HCT116 (cell line): ENCODE measurements around the gene APCDD1L. TPM values are rescaled to one million over a fixed set of nuclear protein-coding genes. Genes with fewer than 3 reads are reported as not detected.
A peak's percentile ranks its signal among the peaks of the same experiment; 100 is the strongest.

Source experiments
- ATAC-seq: fragments of 200-7000 bp; cut with Tn5 transposase; 2 replicates; pipeline ENCODE4 v1.9.1; 2020; ENCODE audit warnings: mild to moderate bottlenecking, moderate library complexity
- BruUV-seq: library from RNA; stranded (reverse); fragments of 400-500 nt; replicated peaks from 2 replicates; lab custom pipeline; 2021; lab: Mats Ljungman, UMichigan
- CTCF ChIA-PET: fragments of 300-600 bp; sonication (Branson Sonifier 250); formaldehyde crosslinking; loops from one replicate; lab custom pipeline; 2021; ENCODE audit warnings: antibody characterized with exemption; lab: Charles Lee
- POLR2A ChIA-PET: fragments of 300-600, 350-600 bp; sonication (Branson Sonifier 250); formaldehyde crosslinking; loops from one replicate; lab custom pipeline; 2021; ENCODE audit warnings: antibody characterized with exemption; lab: Charles Lee
- RAD21 ChIA-PET, 2 experiments: fragments of 300-600 bp; sonication (Branson Sonifier 250); formaldehyde crosslinking; loops; one replicate each; lab custom pipeline; 2023; ENCODE audit warnings: low total read pairs in 2 of 2; ENCODE audit not compliant: uncharacterized antibody in 2 of 2, unreplicated experiment in 2 of 2, low non-redundant PET in 1 of 2; lab: Charles Lee
- DNase-seq: peaks from one replicate; pipeline ENCODE4 v3.0.0-alpha.2; 2010; ENCODE audit warnings: low read depth, low spot score
- H2AFZ ChIP-seq: fragments of 200-600 bp; shearing (Covaris generic), sonication (generic); 2 replicates; pipeline ENCODE4 v1.6.1; 2017; ENCODE audit warnings: low read depth, mixed run types, mixed read lengths, antibody characterized with exemption, low read length; ENCODE audit not compliant: poor library complexity, severe bottlenecking
- H3K27ac ChIP-seq: 2 replicates; pipeline ENCODE4 v1.5.1; 2012; ENCODE audit warnings: low read depth, low read length
- H3K27me3 ChIP-seq: fragments of 200-600 bp; sonication (generic); 2 replicates; pipeline ENCODE4 v1.6.1; 2016; ENCODE audit warnings: mixed run types, low read length, mixed read lengths; ENCODE audit not compliant: insufficient read depth
- H3K36me3 ChIP-seq, 2 experiments: fragments of 200-500 bp in 1 of 2; fragments of 200-600 bp in 1 of 2; sonication (Bioruptor generic) in 1 of 2; sonication (generic) in 1 of 2; 2 replicates each; pipeline versions ENCODE4 v1.5.1 to v1.6.1; 2014 to 2016; ENCODE audit warnings: low read length in 2 of 2, inconsistent platforms in 1 of 2, mixed read lengths in 1 of 2, mixed run types in 1 of 2; ENCODE audit not compliant: insufficient read depth in 2 of 2, control insufficient read depth in 1 of 2
- H3K4me1 ChIP-seq, 2 experiments: fragments of 200-600 bp in 1 of 2; sonication (generic) in 1 of 2; 2 replicates each; pipeline versions ENCODE4 v1.5.1 to v1.6.1; 2012 to 2017; ENCODE audit warnings: low read length in 2 of 2, inconsistent platforms in 1 of 2, mild to moderate bottlenecking in 1 of 2, mixed read lengths in 1 of 2, mixed run types in 1 of 2, moderate library complexity in 1 of 2; ENCODE audit not compliant: insufficient read depth in 2 of 2, control insufficient read depth in 1 of 2
- H3K4me2 ChIP-seq: fragments of 200-600 bp; sonication (generic); 2 replicates; pipeline ENCODE4 v1.6.1; 2017; ENCODE audit warnings: mixed run types, low read length, mixed read lengths
- H3K4me3 ChIP-seq, 2 experiments: fragments of 200-600 bp in 1 of 2; sonication (generic) in 1 of 2; replicated peaks in 1 of 2; 2 replicates each; pipeline ENCODE4 v1.5.1; 2011 to 2016; ENCODE audit warnings: low read length in 2 of 2, control low read depth in 1 of 2, low read depth in 1 of 2, mild to moderate bottlenecking in 1 of 2, mixed read lengths in 1 of 2, mixed run types in 1 of 2
- H3K79me2 ChIP-seq: fragments of 200-600 bp; sonication (generic); 2 replicates; pipeline ENCODE4 v1.6.1; 2017; ENCODE audit warnings: mild to moderate bottlenecking, mixed run types, low read length, moderate library complexity, mixed read lengths; ENCODE audit not compliant: insufficient read depth
- H3K9ac ChIP-seq: fragments of 200-600 bp; sonication (generic); 2 replicates; pipeline ENCODE4 v1.6.1; 2016; ENCODE audit warnings: low read length, mixed read lengths
- H3K9me2 ChIP-seq: fragments of 200-600 bp; sonication (generic), shearing (Covaris generic); 2 replicates; pipeline ENCODE4 v1.6.1; 2017; ENCODE audit warnings: mixed run types, mild to moderate bottlenecking, moderate library complexity; ENCODE audit not compliant: insufficient read depth
- H3K9me3 ChIP-seq, 2 experiments: fragments of 200-500 bp in 1 of 2; fragments of 200-600 bp in 1 of 2; sonication (Bioruptor generic) in 1 of 2; sonication (generic) in 1 of 2; 2 replicates each; pipeline ENCODE4 v1.6.1; 2014 to 2017; ENCODE audit warnings: low read length in 2 of 2, mixed read lengths in 2 of 2, inconsistent platforms in 1 of 2, low read depth in 1 of 2, mild to moderate bottlenecking in 1 of 2, mixed run types in 1 of 2, moderate library complexity in 1 of 2; ENCODE audit not compliant: control insufficient read depth in 1 of 2, insufficient read depth in 1 of 2
- H4K20me1 ChIP-seq: fragments of 200-600 bp; sonication (generic), shearing (Covaris generic); 2 replicates; pipeline ENCODE4 v1.6.1; 2017; ENCODE audit warnings: mixed run types, mild to moderate bottlenecking, moderate library complexity; ENCODE audit not compliant: insufficient read depth
- CEBPB ChIP-seq: IDR thresholded peaks from 2 replicates; pipeline ENCODE4 v1.6.1; 2012; ENCODE audit warnings: low read depth
- EGR1 ChIP-seq: IDR thresholded peaks from 2 replicates; pipeline ENCODE4 v1.6.1; 2012; ENCODE audit warnings: low read depth
- ELF1 ChIP-seq: IDR thresholded peaks from 2 replicates; pipeline ENCODE4 v1.6.1; 2012; ENCODE audit warnings: low read depth, borderline replicate concordance
- EZH2phosphoT487 ChIP-seq: fragments of 200-600 bp; IDR thresholded peaks from 2 replicates; pipeline ENCODE4 v1.6.1; 2018; ENCODE audit warnings: antibody characterized with exemption, borderline replicate concordance
- JUND ChIP-seq: IDR thresholded peaks from 2 replicates; pipeline ENCODE4 v1.6.1; 2012
- POLR2A ChIP-seq: IDR thresholded peaks from 2 replicates; pipeline ENCODE4 v1.7.0; 2011; ENCODE audit warnings: borderline replicate concordance; ENCODE audit not compliant: insufficient read depth, insufficient read length; ENCODE audit errors: extremely low read depth
- RAD21 ChIP-seq: IDR thresholded peaks from 2 replicates; pipeline ENCODE4 v1.6.1; 2012; ENCODE audit warnings: low read depth, mild to moderate bottlenecking
- SIN3A ChIP-seq: IDR thresholded peaks from 2 replicates; pipeline ENCODE4 v1.6.1; 2012; ENCODE audit warnings: low read depth
- SP1 ChIP-seq: IDR thresholded peaks from 2 replicates; pipeline ENCODE4 v1.6.1; 2012; ENCODE audit warnings: low read depth
- TCF7L2 ChIP-seq: IDR thresholded peaks from 2 replicates; pipeline ENCODE4 v1.7.0; 2011; ENCODE audit warnings: borderline replicate concordance, inconsistent platforms; ENCODE audit not compliant: insufficient read depth, insufficient read length; ENCODE audit errors: extremely low read depth
- intact Hi-C: fragments of 100-400 bp; cut with micrococcal nuclease; formaldehyde crosslinking; loops from 2 replicates; pipeline ENCODE4 v1.10.0; 2022
- total RNA-seq: library from RNA; stranded (reverse); gene quantifications from one replicate; pipeline ENCODE4 v1.2.1, GENCODE V29; 2021; ENCODE audit not compliant: unreplicated experiment
- TF ChIP-seq, protein P1 (sequence below): IDR thresholded peaks from 2 replicates; pipeline ENCODE4 v1.6.1; 2012
- TF ChIP-seq, protein P2 (sequence below), 3 experiments: fragments of 200-600 bp in 1 of 3; sonication (generic) in 1 of 3; IDR thresholded peaks in 2 of 3; conservative IDR thresholded peaks in 1 of 3; 2 replicates each; pipeline ENCODE4 v1.5.1; 2012 to 2017; ENCODE audit warnings: low read depth in 2 of 3, low read length in 2 of 3, antibody characterized with exemption in 1 of 3, borderline replicate concordance in 1 of 3, control low read depth in 1 of 3, mild to moderate bottlenecking in 1 of 3, mixed read lengths in 1 of 3, mixed run types in 1 of 3, moderate library complexity in 1 of 3; ENCODE audit not compliant: insufficient read depth in 1 of 3

Gene APCDD1L
- total RNA-seq, 1 experiment from 2014 or later: not detected

DNA sequence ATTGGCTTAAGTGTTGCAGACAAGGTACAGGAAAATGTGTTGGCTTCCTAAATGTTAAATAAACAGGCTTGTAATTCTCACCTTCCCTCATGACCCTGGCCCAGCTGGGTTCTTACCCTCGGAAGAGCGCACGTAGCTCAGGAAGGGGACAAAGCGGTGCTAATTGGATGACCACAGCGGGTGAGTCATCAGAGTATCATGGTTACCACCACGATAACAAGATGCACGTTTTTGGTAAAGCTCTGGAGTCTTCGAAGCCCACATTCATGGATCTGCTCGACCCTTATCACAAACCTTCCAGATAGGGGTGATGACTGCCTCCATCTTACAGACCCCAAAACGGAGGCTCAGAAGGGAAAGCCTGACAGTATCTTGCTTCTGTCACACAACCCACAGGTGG lies 32.8 kb downstream of the APCDD1L start:
- ATAC-seq (no peak), DNase-seq (no peak)
- Histone ChIP-seq H3K27ac (no peak overlapping the region), H4K20me1 (no peaks in the 10 kb centered on the region), H3K9me2 (no peaks in the 10 kb centered on the region), H2AFZ (no peak overlapping the region), H3K79me2 (no peaks in the 10 kb centered on the region), H3K27me3 (no peaks in the 10 kb centered on the region), H3K4me3 (no peak overlapping the region), H3K36me3 (no peaks in the 10 kb centered on the region), H3K9me3 (peaks cover 4 to 13% of the 10 kb centered on the region in 2 experiments), H3K9ac (no peak overlapping the region), H3K4me2 (no peak overlapping the region), H3K4me1 (peaks cover 6 to 12% of the 10 kb centered on the region in 2 experiments)
- ChIA-PET POLR2A (no interaction called here), CTCF (interaction anchor here (1.0 to 2.4 kb wide), 11 partner anchors 140 to 974 kb away, joined by 3 to 33 read pairs (median 6); partner anchors contain the start of genes NPEPL1 and STX16), RAD21 (interaction anchor here in 1 of 2 experiments (1.7 kb wide), 1 partner anchor 357 kb away, joined by 5 read pairs; no protein-coding TSS in a partner anchor)
- intact Hi-C loops: loop anchor here (5.0 to 10.0 kb wide), 4 partner anchors 170 to 920 kb away; partner anchors contain the start of genes NPEPL1 and STX16
- no peak for TF ChIP-seq CEBPB
- no peak for TF ChIP-seq POLR2A
- TF ChIP-seq EZH2phosphoT487: no peak
- TF ChIP-seq SIN3A: no peak
- TF ChIP-seq, protein P1, sequence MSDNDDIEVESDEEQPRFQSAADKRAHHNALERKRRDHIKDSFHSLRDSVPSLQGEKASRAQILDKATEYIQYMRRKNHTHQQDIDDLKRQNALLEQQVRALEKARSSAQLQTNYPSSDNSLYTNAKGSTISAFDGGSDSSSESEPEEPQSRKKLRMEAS: no peak
- no peak for TF ChIP-seq SP1
- TF ChIP-seq JUND: no peak
- TF ChIP-seq EGR1: no peak
- TF ChIP-seq TCF7L2: no peak
- TF ChIP-seq ELF1: no peak
- BruUV-seq: no TSS peak

DNA sequence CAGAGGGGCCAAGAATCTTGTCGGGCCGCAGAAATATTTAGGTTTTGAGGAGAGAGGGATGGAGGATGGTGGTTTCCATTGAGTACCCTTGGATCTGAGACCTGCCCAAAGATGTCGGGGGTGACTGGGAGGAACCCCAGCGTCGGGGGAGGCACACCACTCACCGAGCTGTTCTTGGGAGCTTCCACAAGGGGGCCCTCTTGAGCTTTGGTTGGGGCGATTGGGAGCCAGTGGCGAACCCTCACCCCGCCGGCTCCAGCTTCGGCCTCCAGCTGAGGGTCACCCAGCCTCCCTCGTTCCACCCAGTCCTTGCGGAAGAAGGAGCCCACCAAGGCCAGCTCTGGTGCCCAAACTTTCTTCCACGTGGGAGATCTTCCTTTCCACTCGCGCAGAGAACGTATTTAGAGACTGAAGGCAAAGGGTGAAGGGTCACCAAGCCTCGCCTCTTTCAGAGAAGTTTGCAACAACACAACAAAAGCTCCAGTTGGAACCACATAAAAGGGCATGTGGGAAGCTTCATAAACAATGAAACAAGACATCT lies 33.6 kb downstream of the APCDD1L start:
- DNase-seq: peak; percentile 27
- Histone ChIP-seq H2AFZ (peak overlapping the region; percentile 47), H3K9me3 (peaks cover 3 to 10% of the 10 kb centered on the region in 2 experiments), H3K4me3 (no peak overlapping the region), H4K20me1 (no peaks in the 10 kb centered on the region), H3K9me2 (no peaks in the 10 kb centered on the region), H3K27me3 (no peaks in the 10 kb centered on the region), H3K36me3 (no peaks in the 10 kb centered on the region), H3K9ac (no peak overlapping the region), H3K79me2 (no peaks in the 10 kb centered on the region), H3K4me2 (peak overlapping the region; percentile 35; the same call in 1 of the 2 replicates), H3K4me1 (peaks cover 6 to 12% of the 10 kb centered on the region in 2 experiments), H3K27ac (no peak overlapping the region)
- ATAC-seq: peak; percentile 98
- intact Hi-C loops: loop anchor here (1.0 to 10.0 kb wide), 5 partner anchors 171 to 921 kb away; partner anchors contain the start of genes NPEPL1 and STX16
- ChIA-PET POLR2A (no interaction called here), RAD21 (interaction anchor here (0.5 to 1.7 kb wide), 8 partner anchors 169 to 974 kb away, joined by 3 to 11 read pairs (median 3); partner anchors contain the start of gene STX16 (in 1 of the 2)), CTCF (interaction anchor here (0.7 to 2.4 kb wide), 27 partner anchors 10 to 974 kb away, joined by 3 to 33 read pairs (median 4); partner anchors contain the start of genes GNAS, NPEPL1 and STX16)
- BruUV-seq: no TSS peak
- TF ChIP-seq RAD21 (peak; percentile 90), EZH2phosphoT487 (no peak)
- TF ChIP-seq, protein P2, sequence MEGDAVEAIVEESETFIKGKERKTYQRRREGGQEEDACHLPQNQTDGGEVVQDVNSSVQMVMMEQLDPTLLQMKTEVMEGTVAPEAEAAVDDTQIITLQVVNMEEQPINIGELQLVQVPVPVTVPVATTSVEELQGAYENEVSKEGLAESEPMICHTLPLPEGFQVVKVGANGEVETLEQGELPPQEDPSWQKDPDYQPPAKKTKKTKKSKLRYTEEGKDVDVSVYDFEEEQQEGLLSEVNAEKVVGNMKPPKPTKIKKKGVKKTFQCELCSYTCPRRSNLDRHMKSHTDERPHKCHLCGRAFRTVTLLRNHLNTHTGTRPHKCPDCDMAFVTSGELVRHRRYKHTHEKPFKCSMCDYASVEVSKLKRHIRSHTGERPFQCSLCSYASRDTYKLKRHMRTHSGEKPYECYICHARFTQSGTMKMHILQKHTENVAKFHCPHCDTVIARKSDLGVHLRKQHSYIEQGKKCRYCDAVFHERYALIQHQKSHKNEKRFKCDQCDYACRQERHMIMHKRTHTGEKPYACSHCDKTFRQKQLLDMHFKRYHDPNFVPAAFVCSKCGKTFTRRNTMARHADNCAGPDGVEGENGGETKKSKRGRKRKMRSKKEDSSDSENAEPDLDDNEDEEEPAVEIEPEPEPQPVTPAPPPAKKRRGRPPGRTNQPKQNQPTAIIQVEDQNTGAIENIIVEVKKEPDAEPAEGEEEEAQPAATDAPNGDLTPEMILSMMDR (IDR thresholded peaks at IDR 0.05 in 2 of 3, conservative IDR thresholded peaks at IDR 0.05 in 1 of 3; ENCODE audit: borderline replicate concordance in 1 of 3, insufficient read depth in 1 of 3, low read depth in 2 of 3, low read length in 2 of 3): peak; percentile 77 to 80 (median 79)
